SJSA1 (cell line): ENCODE measurements around the gene PTPRT. TPM values are rescaled to one million over a fixed set of nuclear protein-coding genes. Genes with fewer than 3 reads are reported as not detected.

ENCODE experiments used
- DNase-seq, 2 experiments: peaks; one replicate each; pipeline ENCODE4 v3.0.0-alpha.2; 2015 to 2020; ENCODE audit warnings: low spot score in 2 of 2, low read depth in 1 of 2
- H3K27ac ChIP-seq: fragments of 250-450 bp; sonication (Bioruptor Pico); 2 replicates; pipeline ENCODE4 v1.5.1; 2020; ENCODE audit warnings: mild to moderate bottlenecking, moderate library complexity
- H3K27me3 ChIP-seq: fragments of 250-450 bp; sonication (Bioruptor Pico); replicated peaks from 2 replicates; pipeline ENCODE4 v1.5.1; 2020; ENCODE audit warnings: mild to moderate bottlenecking, moderate library complexity
- H3K36me3 ChIP-seq: fragments of 250-450 bp; sonication (Bioruptor Pico); 2 replicates; pipeline ENCODE4 v1.5.1; 2020; ENCODE audit warnings: mild to moderate bottlenecking
- H3K4me1 ChIP-seq: fragments of 250-450 bp; sonication (Bioruptor Pico); replicated peaks from 2 replicates; pipeline ENCODE4 v1.6.1; 2021; ENCODE audit warnings: mild to moderate bottlenecking
- H3K4me3 ChIP-seq: fragments of 250-450 bp; sonication (Bioruptor Pico); 2 replicates; pipeline ENCODE4 v1.5.1; 2020; ENCODE audit warnings: mild to moderate bottlenecking
- H3K9me3 ChIP-seq: fragments of 250-450 bp; sonication (Bioruptor Pico); replicated peaks from 2 replicates; pipeline ENCODE4 v1.5.1; 2020; ENCODE audit warnings: mild to moderate bottlenecking
- total RNA-seq: library from RNA; depleted of rRNA; stranded (reverse); fragments of >200 nt; shearing (Covaris generic); gene quantifications from 2 replicates; pipeline ENCODE4 v1.2.3, GENCODE V29; 2014

Gene PTPRT
- total RNA-seq, 1 experiment from 2014 or later: not detected

DNA sequence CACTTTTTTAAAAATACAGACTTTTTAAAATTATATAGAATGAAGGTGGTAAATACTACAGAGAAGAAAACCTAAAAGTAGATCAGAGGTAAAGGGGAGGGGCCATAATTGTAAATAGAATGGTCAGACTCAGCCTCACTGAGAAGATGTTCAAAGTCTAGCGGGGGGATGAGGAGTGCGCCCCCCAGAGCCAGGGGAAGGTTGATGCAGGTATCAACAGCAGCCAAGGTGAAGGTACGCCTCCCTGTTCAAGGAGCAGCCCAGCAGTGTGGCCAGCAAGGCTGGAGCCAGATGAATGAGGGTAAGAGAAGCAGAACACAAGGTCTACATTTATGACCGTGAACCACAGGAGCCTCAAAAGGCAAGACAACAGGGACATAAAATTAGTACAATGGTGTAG, 204.1 kb downstream of the PTPRT start:
- no peak for DNase-seq
- H3K4me1 ChIP-seq: no peaks in the 10 kb centered on the region
- no peaks in the 10 kb centered on the region for H3K27me3 ChIP-seq
- H3K36me3 ChIP-seq: no peaks in the 10 kb centered on the region
- no peak overlapping the region for H3K4me3 ChIP-seq
- H3K27ac ChIP-seq: no peak overlapping the region
- no peaks in the 10 kb centered on the region; the same call in 1 of the 2 replicates for H3K9me3 ChIP-seq

DNA sequence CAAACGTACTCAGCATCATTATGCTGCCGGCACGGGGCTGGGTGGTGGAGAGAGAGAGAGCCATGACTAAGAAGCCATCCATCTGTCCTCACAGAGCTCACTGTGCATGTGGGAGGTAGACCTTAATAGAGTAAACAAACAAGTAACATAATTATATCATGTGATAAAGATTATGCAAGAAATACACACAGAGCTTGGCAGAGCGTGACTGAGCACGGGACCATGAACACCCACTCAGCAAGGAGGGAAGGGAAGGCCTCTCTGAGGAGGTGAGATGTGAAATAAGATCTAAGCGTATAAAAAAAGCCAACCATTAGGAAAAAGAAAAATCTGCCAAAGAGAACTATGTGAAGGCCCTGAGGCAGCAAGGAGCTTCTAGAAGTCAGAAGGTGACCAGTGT, 207.5 kb downstream of the PTPRT start:
- Histone ChIP-seq H3K4me3 (no peak overlapping the region), H3K9me3 (no peaks in the 10 kb centered on the region; the same call in 1 of the 2 replicates), H3K27me3 (no peaks in the 10 kb centered on the region), H3K36me3 (no peaks in the 10 kb centered on the region), H3K4me1 (no peaks in the 10 kb centered on the region), H3K27ac (no peak overlapping the region)
- DNase-seq: no peak

DNA sequence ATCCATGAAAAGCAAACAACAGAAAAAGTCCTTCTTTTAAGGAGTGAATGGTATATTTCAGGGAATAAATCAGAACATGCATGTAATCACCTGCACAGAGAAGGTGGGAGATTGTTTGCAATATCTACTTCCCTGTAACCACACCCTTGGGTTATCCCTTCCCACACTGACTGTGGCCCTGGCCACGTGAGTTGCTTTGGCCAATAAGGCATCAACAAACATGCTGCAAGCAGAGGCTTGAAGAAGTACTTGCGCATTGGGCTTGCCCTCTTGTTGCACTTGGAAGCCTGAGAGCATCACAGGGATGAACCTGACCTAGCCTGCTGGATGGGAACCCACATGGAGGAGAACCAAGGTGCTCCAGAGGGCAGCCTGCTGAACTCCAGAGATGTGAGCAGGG, 208.5 kb downstream of the PTPRT start:
- no peak overlapping the region for H3K27ac ChIP-seq

DNA sequence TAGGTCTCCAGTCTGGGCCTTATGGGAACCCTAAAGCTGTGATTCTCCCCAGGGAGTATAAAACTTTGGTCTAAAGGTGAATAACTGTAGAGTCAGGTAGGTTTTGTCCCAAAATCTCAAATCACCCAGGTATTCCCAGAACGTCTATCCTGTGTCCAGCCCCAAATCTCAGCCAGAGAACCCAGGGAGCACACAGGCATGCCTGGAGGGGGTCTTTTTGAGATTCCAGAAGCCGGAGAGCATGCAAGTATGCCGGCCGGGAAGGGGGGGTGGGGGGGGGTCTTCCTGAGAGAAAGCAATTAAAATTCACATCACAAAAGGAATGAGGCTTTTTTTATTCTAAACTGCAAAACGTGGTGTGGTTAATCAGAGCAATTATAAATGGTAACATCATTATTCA, 210.0 kb downstream of the PTPRT start:
- Histone ChIP-seq H3K9me3 (no peaks in the 10 kb centered on the region; the same call in 1 of the 2 replicates), H3K4me3 (no peak overlapping the region), H3K27ac (no peak overlapping the region), H3K27me3 (no peaks in the 10 kb centered on the region), H3K4me1 (no peaks in the 10 kb centered on the region), H3K36me3 (no peaks in the 10 kb centered on the region)
- DNase-seq: no peak

More for the DNA sequence above, 208.5 kb downstream of the PTPRT start:
- no peaks in the 10 kb centered on the region for H3K27me3 ChIP-seq
- H3K4me3 ChIP-seq: no peak overlapping the region
- no peaks in the 10 kb centered on the region; the same call in 1 of the 2 replicates for H3K9me3 ChIP-seq
- H3K4me1 ChIP-seq: no peaks in the 10 kb centered on the region
- H3K36me3 ChIP-seq: no peaks in the 10 kb centered on the region
- DNase-seq: no peak

DNA sequence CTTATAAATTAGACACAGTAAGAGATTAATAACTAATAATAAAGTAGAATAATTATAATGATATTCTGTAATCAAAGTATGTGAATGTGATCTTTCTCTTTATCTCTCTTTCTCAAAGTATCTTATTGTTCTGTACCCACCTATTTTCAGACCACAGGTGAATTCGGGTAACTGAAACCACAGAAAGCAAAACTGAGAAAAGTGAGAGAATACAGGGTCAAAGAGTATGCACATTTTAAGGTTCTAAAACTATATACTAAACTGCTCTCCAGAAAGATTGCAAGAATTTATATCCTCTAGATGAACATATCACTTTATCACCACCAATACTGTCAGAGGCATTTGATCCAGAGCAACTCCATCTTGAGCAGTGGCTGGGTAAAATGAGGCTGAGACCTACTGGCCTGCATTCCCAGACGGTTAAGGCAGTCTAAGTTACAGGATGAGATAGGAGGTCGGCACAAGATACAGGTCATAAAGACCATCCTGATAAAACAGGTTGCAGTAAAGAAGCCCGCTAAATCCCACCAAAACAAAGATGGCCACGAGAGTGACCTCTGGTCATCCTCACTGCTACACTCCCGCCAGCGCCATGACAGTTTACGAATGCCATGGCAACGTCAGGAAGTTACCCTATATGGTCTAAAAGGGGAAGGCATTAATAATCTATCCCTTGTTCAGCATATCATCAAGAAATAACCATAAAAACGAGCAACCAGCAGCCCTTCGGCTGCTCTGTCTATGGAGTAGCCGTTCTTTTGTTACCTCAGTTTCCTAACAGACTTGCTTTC, 211.3 kb downstream of the PTPRT start:
- no peaks in the 10 kb centered on the region for H3K36me3 ChIP-seq
- H3K27me3 ChIP-seq: no peaks in the 10 kb centered on the region
- H3K4me1 ChIP-seq: no peaks in the 10 kb centered on the region
- no peaks in the 10 kb centered on the region; the same call in 1 of the 2 replicates for H3K9me3 ChIP-seq
- no peak overlapping the region for H3K27ac ChIP-seq
- H3K4me3 ChIP-seq: no peak overlapping the region
- DNase-seq: no peak

DNA sequence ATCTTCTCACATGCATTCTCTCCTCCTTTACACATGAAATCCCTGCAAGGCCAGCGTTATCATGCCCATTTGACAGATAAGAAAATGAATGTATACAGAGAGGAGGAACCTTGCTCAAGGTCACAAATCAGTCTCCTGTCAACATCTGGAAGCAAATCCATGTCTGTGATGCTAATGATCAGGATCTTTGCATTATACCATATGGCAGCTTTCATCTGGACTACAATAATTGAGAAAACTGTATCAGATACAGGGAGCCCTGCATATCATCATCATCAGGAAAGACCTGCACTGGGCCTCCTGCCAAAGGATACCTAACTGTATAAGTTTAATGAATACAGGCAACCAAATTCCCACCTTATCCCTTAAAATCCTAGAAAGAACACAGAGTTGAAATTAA, 213.7 kb downstream of the PTPRT start:
- H3K9me3 ChIP-seq: no peaks in the 10 kb centered on the region
- H3K4me3 ChIP-seq: no peak overlapping the region
- H3K27ac ChIP-seq: no peak overlapping the region
- no peaks in the 10 kb centered on the region for H3K4me1 ChIP-seq
- no peak for DNase-seq
- H3K27me3 ChIP-seq: no peaks in the 10 kb centered on the region
- H3K36me3 ChIP-seq: no peaks in the 10 kb centered on the region

DNA sequence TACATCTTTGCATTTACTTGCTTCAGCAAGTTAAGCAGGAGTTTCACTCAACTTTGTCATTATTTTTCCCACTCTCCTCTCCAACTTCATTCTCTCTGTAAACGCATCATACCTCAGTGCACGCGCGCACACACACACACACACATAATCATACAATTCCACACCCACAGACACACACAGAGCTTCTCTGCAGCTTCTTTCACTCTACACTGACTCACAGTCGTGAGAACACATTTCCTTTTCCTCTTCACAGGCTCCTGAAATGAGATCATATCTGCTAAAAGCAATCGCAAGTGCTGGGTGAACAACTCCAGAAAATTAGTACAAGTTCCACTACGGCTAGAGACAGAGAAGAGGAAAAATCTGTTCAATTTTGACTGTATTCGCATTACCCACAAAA, 215.4 kb downstream of the PTPRT start:
- Histone ChIP-seq H3K4me3 (no peak overlapping the region), H3K27me3 (no peaks in the 10 kb centered on the region), H3K27ac (no peak overlapping the region), H3K36me3 (no peaks in the 10 kb centered on the region), H3K4me1 (no peaks in the 10 kb centered on the region), H3K9me3 (no peaks in the 10 kb centered on the region)
- DNase-seq: no peak

DNA sequence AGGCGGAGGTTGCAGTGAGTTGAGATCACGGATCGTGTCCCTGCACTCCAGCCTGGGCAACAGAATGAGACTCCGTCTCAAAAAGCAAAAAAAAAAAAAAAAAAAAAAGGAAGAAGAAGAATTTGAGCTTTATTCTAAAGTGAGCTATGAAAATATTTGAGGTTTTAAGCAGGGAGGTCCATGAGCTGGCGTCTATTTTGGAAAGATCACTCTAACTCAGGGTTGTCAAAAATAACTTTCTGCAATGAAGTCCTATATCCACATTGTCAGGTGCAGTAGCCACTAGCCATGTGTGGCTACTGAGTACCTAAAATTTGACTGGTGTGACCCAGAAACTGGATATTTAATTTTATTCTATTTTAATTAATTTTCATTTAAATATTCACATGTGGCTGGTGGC, 217.1 kb downstream of the PTPRT start:
- Histone ChIP-seq H3K4me3 (no peak overlapping the region), H3K27me3 (no peaks in the 10 kb centered on the region), H3K27ac (no peak overlapping the region), H3K9me3 (no peaks in the 10 kb centered on the region), H3K4me1 (no peaks in the 10 kb centered on the region), H3K36me3 (no peaks in the 10 kb centered on the region)
- no peak for DNase-seq

DNA sequence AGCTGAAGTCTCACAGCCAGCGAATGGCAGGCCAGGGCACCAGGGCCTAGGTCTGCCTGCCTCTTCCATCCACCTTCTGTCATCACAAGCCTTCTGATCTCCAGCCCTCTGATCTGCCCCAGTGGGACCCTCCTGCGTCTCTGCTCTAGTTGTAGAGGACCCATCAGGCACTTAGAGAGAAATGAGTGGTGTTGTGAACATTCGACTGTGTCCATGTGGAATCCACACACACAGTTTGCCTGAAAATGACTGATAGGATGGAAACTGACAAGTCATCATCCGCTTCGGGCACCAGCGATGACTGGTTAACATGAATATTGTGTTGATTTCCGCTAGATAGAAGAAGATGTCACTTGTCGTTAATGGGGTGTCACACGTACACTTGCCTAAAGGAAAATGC, 221.0 kb downstream of the PTPRT start:
- no peaks in the 10 kb centered on the region; the same call in 1 of the 2 replicates for H3K9me3 ChIP-seq

DNA sequence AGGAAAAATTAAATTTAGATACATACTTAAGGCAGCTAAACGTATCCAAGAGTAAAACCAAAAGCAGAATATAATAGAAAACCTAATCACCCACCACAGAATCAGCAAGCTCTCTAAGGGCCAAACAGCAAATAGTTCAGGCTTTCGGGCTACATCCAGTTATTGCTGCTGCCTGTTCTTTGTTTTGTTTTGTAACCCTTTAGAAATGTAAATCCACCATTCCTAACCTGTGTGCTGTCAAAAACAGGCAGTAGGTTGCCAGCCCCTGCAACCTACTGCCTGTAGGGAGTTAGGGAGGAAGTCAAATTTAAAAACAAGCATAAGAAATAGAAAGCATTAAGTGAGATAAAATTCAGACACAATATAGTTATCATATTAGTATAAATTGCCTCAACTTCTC, 225.9 kb downstream of the PTPRT start:
- Histone ChIP-seq H3K4me1 (no peaks in the 10 kb centered on the region), H3K36me3 (no peaks in the 10 kb centered on the region), H3K27me3 (no peaks in the 10 kb centered on the region), H3K4me3 (no peak overlapping the region), H3K27ac (no peak overlapping the region), H3K9me3 (no peaks in the 10 kb centered on the region; the same call in none of the 2 replicates)
- no peak for DNase-seq

More for the DNA sequence above, 221.0 kb downstream of the PTPRT start:
- Histone ChIP-seq H3K4me3 (no peak overlapping the region), H3K4me1 (no peaks in the 10 kb centered on the region), H3K27ac (no peak overlapping the region), H3K27me3 (no peaks in the 10 kb centered on the region), H3K36me3 (no peaks in the 10 kb centered on the region)
- no peak for DNase-seq

DNA sequence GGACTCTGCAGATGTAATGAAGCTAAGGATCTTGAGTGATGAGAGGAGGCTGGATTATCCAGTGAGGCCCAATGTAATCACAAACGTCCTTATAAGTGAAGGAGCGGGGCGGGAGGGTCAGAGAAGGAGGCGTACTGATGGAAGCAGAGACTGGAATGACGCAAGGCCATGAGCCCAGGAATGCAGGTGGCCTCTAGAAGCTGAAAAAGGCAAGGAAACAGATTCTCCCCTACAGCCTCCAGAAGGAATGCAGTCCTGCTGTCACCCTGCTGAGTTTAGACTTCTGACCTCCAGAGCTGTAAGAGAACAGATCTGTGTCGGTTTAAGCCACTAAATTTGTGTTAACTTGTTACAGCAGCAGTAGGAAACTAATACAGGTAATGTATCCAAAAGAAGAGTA, 227.9 kb downstream of the PTPRT start:
- Histone ChIP-seq H3K9me3 (no peaks in the 10 kb centered on the region; the same call in none of the 2 replicates), H3K4me1 (no peaks in the 10 kb centered on the region)
- no peak for DNase-seq

DNA sequence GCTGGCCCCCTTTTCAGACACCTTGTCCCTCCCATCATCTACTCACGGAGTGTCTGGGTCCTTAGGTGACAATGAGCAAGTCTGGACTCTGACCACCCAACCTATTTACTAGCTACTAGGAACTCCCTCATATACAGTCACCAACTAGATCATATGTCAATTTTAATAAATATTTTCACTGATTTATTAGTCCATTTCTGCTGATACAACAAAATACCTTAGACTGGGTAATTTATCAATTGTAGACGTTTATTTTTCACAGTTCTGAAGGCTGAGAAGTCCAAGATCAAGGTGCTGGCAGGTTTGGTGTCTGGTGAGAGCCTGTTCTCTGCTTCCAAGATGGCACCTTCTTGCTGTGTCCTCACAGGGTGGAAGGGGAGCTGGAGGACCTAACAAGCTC, 229.7 kb downstream of the PTPRT start:
- no peak for DNase-seq
- Histone ChIP-seq H3K4me1 (no peaks in the 10 kb centered on the region), H3K27ac (no peak overlapping the region), H3K27me3 (no peaks in the 10 kb centered on the region), H3K9me3 (no peaks in the 10 kb centered on the region; the same call in 1 of the 2 replicates), H3K36me3 (no peaks in the 10 kb centered on the region), H3K4me3 (no peak overlapping the region)

More for the DNA sequence above, 227.9 kb downstream of the PTPRT start:
- Histone ChIP-seq H3K27me3 (no peaks in the 10 kb centered on the region), H3K27ac (no peak overlapping the region), H3K4me3 (no peak overlapping the region), H3K36me3 (no peaks in the 10 kb centered on the region)

DNA sequence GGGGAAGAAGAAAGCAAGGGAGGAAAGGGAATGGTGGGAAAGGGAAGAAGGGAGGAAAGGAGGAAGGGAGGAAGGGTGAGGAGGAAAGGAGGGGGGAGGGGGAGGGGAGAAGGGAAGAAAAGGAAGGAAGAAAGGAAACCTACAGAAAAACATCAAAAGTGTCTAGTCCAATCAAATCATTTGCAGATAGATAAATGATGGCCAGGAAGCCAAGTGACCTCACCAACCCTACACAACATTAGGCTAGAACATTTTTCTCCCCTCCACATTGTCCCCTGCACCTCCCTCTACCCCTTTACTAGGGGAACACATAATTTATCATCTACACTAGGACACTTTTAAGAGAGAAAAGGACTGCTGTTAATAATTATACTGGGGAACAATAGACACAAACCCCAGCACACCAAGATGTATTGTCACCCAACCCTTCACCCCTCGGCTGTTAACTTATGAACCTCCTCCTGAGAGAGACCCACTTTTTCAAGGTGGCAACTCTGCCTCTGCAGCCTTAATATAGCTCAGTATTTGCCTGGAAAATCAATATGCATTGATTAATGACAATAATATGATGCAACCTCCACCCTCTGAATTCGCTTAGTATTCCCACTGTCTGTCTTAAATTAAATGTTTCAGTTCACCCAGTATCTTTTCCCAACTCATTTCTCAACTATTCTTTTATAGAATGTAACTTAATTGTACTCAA, 231.2 kb downstream of the PTPRT start:
- H3K27ac ChIP-seq: no peak overlapping the region
- no peaks in the 10 kb centered on the region for H3K4me1 ChIP-seq
- no peak overlapping the region for H3K4me3 ChIP-seq
- no peaks in the 10 kb centered on the region; the same call in 1 of the 2 replicates for H3K9me3 ChIP-seq
- H3K36me3 ChIP-seq: no peaks in the 10 kb centered on the region
- no peak for DNase-seq
- no peaks in the 10 kb centered on the region for H3K27me3 ChIP-seq

DNA sequence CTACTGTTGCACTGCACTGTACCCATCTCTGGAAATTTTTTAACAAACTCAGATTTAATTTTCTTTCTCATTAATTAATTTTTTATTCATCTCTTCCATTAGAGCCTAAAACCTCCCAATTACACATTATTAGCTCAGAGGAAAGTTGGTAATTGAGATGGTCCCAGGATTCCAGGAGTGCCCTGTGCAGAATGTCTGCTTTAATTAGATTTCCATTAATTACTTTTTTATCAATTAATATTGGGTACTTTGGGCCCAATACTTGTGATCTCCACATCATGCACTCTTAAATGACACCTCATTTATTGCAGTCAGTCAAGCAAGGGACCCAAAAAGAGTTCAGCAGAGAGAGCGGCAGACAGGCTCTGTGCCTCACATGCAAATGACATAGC, 232.0 kb downstream of the PTPRT start:
- no peak for DNase-seq
- no peak overlapping the region for H3K4me3 ChIP-seq
- H3K4me1 ChIP-seq: no peaks in the 10 kb centered on the region
- H3K27me3 ChIP-seq: no peaks in the 10 kb centered on the region
- no peaks in the 10 kb centered on the region for H3K36me3 ChIP-seq
- no peak overlapping the region for H3K27ac ChIP-seq
- no peaks in the 10 kb centered on the region; the same call in 1 of the 2 replicates for H3K9me3 ChIP-seq
